Type B pancreatic cell (in vitro differentiated cells): Measurements from ENCODE around the gene PCDHGB5. TPM values are rescaled to one million over a fixed set of nuclear protein-coding genes. Genes with fewer than 3 reads are reported as not detected.

Experiments used
- DNase-seq: peaks from one replicate; pipeline ENCODE4 v3.0.0; 2021; ENCODE audit warnings: mixed read lengths; ENCODE audit not compliant: unreplicated experiment; ENCODE audit errors: extremely low spot score
- H3K27ac Mint-ChIP-seq: 2 replicates; pipeline ENCODE4 v1.8.0; 2021; ENCODE audit warnings: mild to moderate bottlenecking, mixed read lengths
- H3K27me3 Mint-ChIP-seq: 2 replicates; pipeline ENCODE4 v1.8.0; 2021; ENCODE audit warnings: mixed read lengths
- H3K36me3 Mint-ChIP-seq: 2 replicates; pipeline ENCODE4 v1.8.0; 2021; ENCODE audit warnings: mixed read lengths
- H3K4me1 Mint-ChIP-seq: one replicate; pipeline ENCODE4 v1.8.0; 2021; ENCODE audit warnings: mixed read lengths; ENCODE audit not compliant: unreplicated experiment
- H3K4me3 Mint-ChIP-seq: 2 replicates; pipeline ENCODE4 v1.8.0; 2021; ENCODE audit warnings: mild to moderate bottlenecking, mixed read lengths
- H3K9me3 Mint-ChIP-seq: 2 replicates; pipeline ENCODE4 v1.8.0; 2021; ENCODE audit warnings: mixed read lengths
- CTCF ChIP-seq: fragments of 200-600 bp; sonication (generic); conservative IDR thresholded peaks from 2 replicates; pipeline ENCODE4 v1.5.0; 2021; ENCODE audit warnings: antibody characterized with exemption, mild to moderate bottlenecking
- total RNA-seq: library from RNA; stranded (reverse); gene quantifications from 2 replicates; pipeline ENCODE4 v1.2.1, GENCODE V29; 2021; ENCODE audit warnings: low replicate concordance

PCDHGB5 gene
- total RNA-seq, 1 donor from 2014 or later, result 2.6 TPM

- Mint-ChIP-seq H3K27me3 (no peaks in the 10 kb centered on the region), H3K27ac (no peak overlapping the region), H3K4me3 (no peak overlapping the region), H3K9me3 (peaks cover 10% of the 10 kb centered on the region), H3K36me3 (peaks cover 37% of the 10 kb centered on the region), H3K4me1 (no peaks in the 10 kb centered on the region)
- DNase-seq, result no peak
- TF ChIP-seq CTCF, result no peak
These were observed 36.3 kb downstream of the PCDHGB5 start for GRCh38 chr5:141434006-141434405.

- no peak for TF ChIP-seq CTCF
- DNase-seq, result no peak
- Mint-ChIP-seq H3K9me3 (peaks cover 13% of the 10 kb centered on the region), H3K4me3 (no peak overlapping the region), H3K27me3 (no peaks in the 10 kb centered on the region), H3K36me3 (peaks cover 34% of the 10 kb centered on the region), H3K4me1 (no peaks in the 10 kb centered on the region), H3K27ac (no peak overlapping the region)
These were observed 39.5 kb downstream of the PCDHGB5 start for GRCh38 chr5:141437221-141437620.

- Mint-ChIP-seq H3K4me3 (no peak overlapping the region), H3K4me1 (no peaks in the 10 kb centered on the region), H3K36me3 (peaks cover 31% of the 10 kb centered on the region), H3K9me3 (peaks cover 12% of the 10 kb centered on the region), H3K27me3 (no peaks in the 10 kb centered on the region), H3K27ac (no peak overlapping the region)
- no peak for TF ChIP-seq CTCF
- no peak for DNase-seq
These were observed 41.8 kb downstream of the PCDHGB5 start for GRCh38 chr5:141439411-141440141.

- peaks cover 31% of the 10 kb centered on the region for H3K36me3 Mint-ChIP-seq
- no peak for DNase-seq
- H3K4me3 Mint-ChIP-seq, result no peak overlapping the region
- H3K27ac Mint-ChIP-seq, result no peak overlapping the region
- no peaks in the 10 kb centered on the region for H3K4me1 Mint-ChIP-seq
- H3K27me3 Mint-ChIP-seq, result no peaks in the 10 kb centered on the region
- H3K9me3 Mint-ChIP-seq, result peaks cover 15% of the 10 kb centered on the region
- no peak for TF ChIP-seq CTCF
These were observed 42.6 kb downstream of the PCDHGB5 start for GRCh38 chr5:141440341-141440740.

GRCh38 chr5:141441571-141442170 lies 43.9 kb downstream of the PCDHGB5 start:
- no peak for TF ChIP-seq CTCF
- H3K36me3 Mint-ChIP-seq, result peaks cover 38% of the 10 kb centered on the region

More at GRCh38 chr5:141441571-141442170, 43.9 kb downstream of the PCDHGB5 start:
- no peaks in the 10 kb centered on the region for H3K27me3 Mint-ChIP-seq
- no peaks in the 10 kb centered on the region for H3K4me1 Mint-ChIP-seq
- no peak overlapping the region for H3K27ac Mint-ChIP-seq
- no peak for DNase-seq
- H3K9me3 Mint-ChIP-seq, result peaks cover 21% of the 10 kb centered on the region
- no peak overlapping the region for H3K4me3 Mint-ChIP-seq

Other genes starting within 250 kb of the PCDHGB5 start
- gene PCDHB6, start 247.9 kb upstream of the PCDHGB5 start, total RNA-seq, result 0.80 and 0.95 TPM in 2 replicates
- 0.29 and 0.63 TPM in 2 replicates for gene PCDHB7, start 225.3 kb upstream of the PCDHGB5 start, total RNA-seq
- 0.99 and 3.9 TPM in 2 replicates for gene PCDHB8, start 220.2 kb upstream of the PCDHGB5 start, total RNA-seq
- gene PCDHB16, start 215.6 kb upstream of the PCDHGB5 start, total RNA-seq, result 3.1 and 6.9 TPM in 2 replicates
- gene PCDHB9, start 210.8 kb upstream of the PCDHGB5 start, total RNA-seq, result 2.2 and 2.8 TPM in 2 replicates
- gene PCDHB10, start 205.6 kb upstream of the PCDHGB5 start, total RNA-seq, result 2.1 and 3.2 TPM in 2 replicates
- gene PCDHB11, start 198.3 kb upstream of the PCDHGB5 start, total RNA-seq, result 2.0 and 3.3 TPM in 2 replicates
- gene PCDHB12, start 189.2 kb upstream of the PCDHGB5 start, total RNA-seq, result 1.4 and 2.3 TPM in 2 replicates
- gene PCDHB13, start 184.0 kb upstream of the PCDHGB5 start, total RNA-seq, result 2.3 and 4.7 TPM in 2 replicates
- gene PCDHB14, start 174.6 kb upstream of the PCDHGB5 start, total RNA-seq, result 3.1 and 3.7 TPM in 2 replicates
- gene PCDHB15, start 152.6 kb upstream of the PCDHGB5 start, total RNA-seq, result 3.3 and 3.8 TPM in 2 replicates
- 0.45 and 0.92 TPM in 2 replicates for gene SLC25A2, start 93.9 kb upstream of the PCDHGB5 start, total RNA-seq
- 87.0 and 92.0 TPM in 2 replicates for gene TAF7, start 77.2 kb upstream of the PCDHGB5 start, total RNA-seq
- 0.31 and 0.74 TPM in 2 replicates for gene PCDHGA1, start 67.4 kb upstream of the PCDHGB5 start, total RNA-seq
- gene PCDHGA2, start 59.2 kb upstream of the PCDHGB5 start, total RNA-seq, result 0.17 and 0.69 TPM in 2 replicates
- 0.27 and 2.3 TPM in 2 replicates for gene PCDHGA3, start 54.1 kb upstream of the PCDHGB5 start, total RNA-seq
- 1.1 and 1.8 TPM in 2 replicates for gene PCDHGB1, start 47.8 kb upstream of the PCDHGB5 start, total RNA-seq
- 0.75 and 1.5 TPM in 2 replicates for gene PCDHGA4, start 42.9 kb upstream of the PCDHGB5 start, total RNA-seq
- gene PCDHGB2, start 38.0 kb upstream of the PCDHGB5 start, total RNA-seq, result 0.94 and 0.95 TPM in 2 replicates
- 0.39 and 0.88 TPM in 2 replicates for gene PCDHGA5, start 33.8 kb upstream of the PCDHGB5 start, total RNA-seq
- 0.39 and 1.2 TPM in 2 replicates for gene PCDHGB3, start 27.7 kb upstream of the PCDHGB5 start, total RNA-seq
- 0.41 and 0.86 TPM in 2 replicates for gene PCDHGA6, start 24.1 kb upstream of the PCDHGB5 start, total RNA-seq
- gene PCDHGA7, start 15.2 kb upstream of the PCDHGB5 start, total RNA-seq, result 0.31 and 0.40 TPM in 2 replicates
- 13.0 and 15.6 TPM in 2 replicates for gene PCDHGB4, start 10.2 kb upstream of the PCDHGB5 start, total RNA-seq
- 1.3 and 2.1 TPM in 2 replicates for gene PCDHGA8, start 5.3 kb upstream of the PCDHGB5 start, total RNA-seq
- gene PCDHGA9, start 4.8 kb downstream of the PCDHGB5 start, total RNA-seq, result 0.97 and 2.2 TPM in 2 replicates
- 4.9 and 39.4 TPM in 2 replicates for gene PCDHGB6, start 10.1 kb downstream of the PCDHGB5 start, total RNA-seq
- gene PCDHGA10, start 15.0 kb downstream of the PCDHGB5 start, total RNA-seq, result 9.8 and 18.5 TPM in 2 replicates
- gene PCDHGB7, start 19.7 kb downstream of the PCDHGB5 start, total RNA-seq, result 4.4 and 8.5 TPM in 2 replicates
- gene PCDHGA11, start 23.1 kb downstream of the PCDHGB5 start, total RNA-seq, result 2.6 TPM in 2 replicates
- 1.2 and 1.7 TPM in 2 replicates for gene PCDHGA12, start 32.6 kb downstream of the PCDHGB5 start, total RNA-seq
- gene PCDHGC3, start 78.0 kb downstream of the PCDHGB5 start, total RNA-seq, result 11.0 and 60.3 TPM in 2 replicates
- 0.38 and 4.0 TPM in 2 replicates for gene PCDHGC4, start 87.1 kb downstream of the PCDHGB5 start, total RNA-seq
- gene PCDHGC5, start 91.1 kb downstream of the PCDHGB5 start, total RNA-seq, result 0.45 and 1.9 TPM in 2 replicates
- gene DIAPH1, start 221.1 kb downstream of the PCDHGB5 start, total RNA-seq, result 79.6 and 103 TPM in 2 replicates
- 65.8 and 87.8 TPM in 2 replicates for gene HDAC3, start 238.9 kb downstream of the PCDHGB5 start, total RNA-seq
- gene RELL2, start 239.1 kb downstream of the PCDHGB5 start, total RNA-seq, result 6.9 and 8.1 TPM in 2 replicates